Mononuclear cell (primary cell): ENCODE data around the gene IGSF9B. TPM values are rescaled to one million over a fixed set of nuclear protein-coding genes. Genes with fewer than 3 reads are reported as not detected.

Experiments
- H3K27me3 ChIP-seq: 2 replicates; pipeline ENCODE4 v1.6.0; 2011; ENCODE audit warnings: low read length, control low read depth; ENCODE audit not compliant: insufficient read depth
- H3K4me1 ChIP-seq: 2 replicates; pipeline ENCODE4 v1.5.1; 2011; ENCODE audit warnings: mild to moderate bottlenecking, low read length, control low read depth; ENCODE audit not compliant: insufficient read depth
- H3K4me3 ChIP-seq: 2 replicates; pipeline ENCODE4 v1.5.1; 2011; ENCODE audit warnings: mild to moderate bottlenecking, low read length, moderate library complexity
- H3K9me3 ChIP-seq: 2 replicates; pipeline ENCODE4 v1.5.1; 2011; ENCODE audit warnings: low read depth, mild to moderate bottlenecking, control low read depth, low read length
- total RNA-seq: library from RNA; depleted of rRNA; stranded (reverse); fragments of >200 nt; gene quantifications from one replicate; pipeline ENCODE4 v1.2.3, GENCODE V29; 2012

IGSF9B gene
- total RNA-seq, 1 donor = 4.3 TPM

- Histone ChIP-seq H3K4me1 (no peaks in the 10 kb centered on the region), H3K27me3 (no peaks in the 10 kb centered on the region), H3K9me3 (no peaks in the 10 kb centered on the region), H3K4me3 (no peak overlapping the region)
These were observed 69.0 kb downstream of the IGSF9B start for GRCh38 chr11:133887692-133888332.

- Histone ChIP-seq H3K4me3 (no peak overlapping the region), H3K9me3 (no peaks in the 10 kb centered on the region), H3K4me1 (no peaks in the 10 kb centered on the region), H3K27me3 (no peaks in the 10 kb centered on the region)
These were observed 70.7 kb downstream of the IGSF9B start for GRCh38 chr11:133886029-133886428.

GRCh38 chr11:133872160-133872559 lies 84.6 kb downstream of the IGSF9B start:
- Histone ChIP-seq H3K4me1 (no peaks in the 10 kb centered on the region), H3K9me3 (no peaks in the 10 kb centered on the region), H3K27me3 (no peaks in the 10 kb centered on the region), H3K4me3 (no peak overlapping the region)

GRCh38 chr11:133867456-133867855 lies 89.3 kb downstream of the IGSF9B start:
- H3K27me3 ChIP-seq = peaks cover 2% of the 10 kb centered on the region
- no peaks in the 10 kb centered on the region for H3K4me1 ChIP-seq

GRCh38 chr11:133865466-133865865 lies 91.3 kb downstream of the IGSF9B start:
- Histone ChIP-seq H3K9me3 (no peaks in the 10 kb centered on the region), H3K4me3 (no peak overlapping the region), H3K4me1 (no peaks in the 10 kb centered on the region), H3K27me3 (peaks cover 5% of the 10 kb centered on the region)

More at GRCh38 chr11:133867456-133867855, 89.3 kb downstream of the IGSF9B start:
- Histone ChIP-seq H3K9me3 (no peaks in the 10 kb centered on the region), H3K4me3 (no peak overlapping the region)

GRCh38 chr11:133864756-133865155 lies 92.0 kb downstream of the IGSF9B start:
- no peaks in the 10 kb centered on the region for H3K4me1 ChIP-seq

GRCh38 chr11:133860151-133860550 lies 96.6 kb downstream of the IGSF9B start:
- H3K27me3 ChIP-seq = peaks cover 11% of the 10 kb centered on the region
- no peaks in the 10 kb centered on the region for H3K4me1 ChIP-seq
- H3K4me3 ChIP-seq = no peak overlapping the region
- H3K9me3 ChIP-seq = no peaks in the 10 kb centered on the region

More at GRCh38 chr11:133864756-133865155, 92.0 kb downstream of the IGSF9B start:
- Histone ChIP-seq H3K4me3 (no peak overlapping the region), H3K9me3 (no peaks in the 10 kb centered on the region), H3K27me3 (peaks cover 6% of the 10 kb centered on the region)

Other genes with a start within 250 kb of the IGSF9B start
- not detected for gene SPATA19, start 111.5 kb downstream of the IGSF9B start, total RNA-seq
- gene JAM3, start 112.1 kb upstream of the IGSF9B start, total RNA-seq = 13.1 TPM